ENCODE results near the gene EDA2R.

The EDA2R gene

GRCh38 chrX:66553973-66554372, 84.9 kb downstream of the EDA2R start:
- Histone ChIP-seq H3F3A (ENCODE audit: insufficient read depth, low read length) (no peaks in the 10 kb centered on the region), H3K27ac (ENCODE audit: low read depth, low read length, poor library complexity, severe bottlenecking) (no peak overlapping the region), H3K79me2 (ENCODE audit: insufficient read depth, low read length) (no peaks in the 10 kb centered on the region), H3K36me3 (ENCODE audit: insufficient read depth, low read length) (no peaks in the 10 kb centered on the region), H3K4me2 (ENCODE audit: low read length) (no peak overlapping the region), H3K4me3 (ENCODE audit: low read depth, low read length, poor library complexity, severe bottlenecking) (no peak overlapping the region), H4K20me1 (ENCODE audit: insufficient read depth, low read length) (no peaks in the 10 kb centered on the region), H3K9ac (ENCODE audit: low read length) (no peak overlapping the region), H3K9me3 (ENCODE audit: low read length) (no peaks in the 10 kb centered on the region), H2AFZ (ENCODE audit: low read length) (no peak overlapping the region), H3K4me1 (ENCODE audit: insufficient read depth, low read length, severe bottlenecking) (no peaks in the 10 kb centered on the region), H3K9me2 (ENCODE audit: low read depth, low read length) (no peaks in the 10 kb centered on the region), H3K27me3 (ENCODE audit: insufficient read depth, low read length) (no peaks in the 10 kb centered on the region)
- no peak for TF ChIP-seq EZH2 (IDR thresholded peaks at IDR 0.05; ENCODE audit: borderline replicate concordance, low read length)
- TF ChIP-seq, protein P1, sequence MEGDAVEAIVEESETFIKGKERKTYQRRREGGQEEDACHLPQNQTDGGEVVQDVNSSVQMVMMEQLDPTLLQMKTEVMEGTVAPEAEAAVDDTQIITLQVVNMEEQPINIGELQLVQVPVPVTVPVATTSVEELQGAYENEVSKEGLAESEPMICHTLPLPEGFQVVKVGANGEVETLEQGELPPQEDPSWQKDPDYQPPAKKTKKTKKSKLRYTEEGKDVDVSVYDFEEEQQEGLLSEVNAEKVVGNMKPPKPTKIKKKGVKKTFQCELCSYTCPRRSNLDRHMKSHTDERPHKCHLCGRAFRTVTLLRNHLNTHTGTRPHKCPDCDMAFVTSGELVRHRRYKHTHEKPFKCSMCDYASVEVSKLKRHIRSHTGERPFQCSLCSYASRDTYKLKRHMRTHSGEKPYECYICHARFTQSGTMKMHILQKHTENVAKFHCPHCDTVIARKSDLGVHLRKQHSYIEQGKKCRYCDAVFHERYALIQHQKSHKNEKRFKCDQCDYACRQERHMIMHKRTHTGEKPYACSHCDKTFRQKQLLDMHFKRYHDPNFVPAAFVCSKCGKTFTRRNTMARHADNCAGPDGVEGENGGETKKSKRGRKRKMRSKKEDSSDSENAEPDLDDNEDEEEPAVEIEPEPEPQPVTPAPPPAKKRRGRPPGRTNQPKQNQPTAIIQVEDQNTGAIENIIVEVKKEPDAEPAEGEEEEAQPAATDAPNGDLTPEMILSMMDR (IDR thresholded peaks at IDR 0.05; ENCODE audit: low read length) = no peak

- Histone ChIP-seq H3K27ac (ENCODE audit: low read depth, low read length, poor library complexity, severe bottlenecking) (no peak overlapping the region), H3K4me1 (ENCODE audit: insufficient read depth, low read length, severe bottlenecking) (no peaks in the 10 kb centered on the region), H3K36me3 (ENCODE audit: insufficient read depth, low read length) (no peaks in the 10 kb centered on the region), H3F3A (ENCODE audit: insufficient read depth, low read length) (no peaks in the 10 kb centered on the region), H3K79me2 (ENCODE audit: insufficient read depth, low read length) (no peaks in the 10 kb centered on the region), H3K27me3 (ENCODE audit: insufficient read depth, low read length) (no peaks in the 10 kb centered on the region), H4K20me1 (ENCODE audit: insufficient read depth, low read length) (no peaks in the 10 kb centered on the region), H3K9me2 (ENCODE audit: low read depth, low read length) (no peaks in the 10 kb centered on the region), H3K9me3 (ENCODE audit: low read length) (no peaks in the 10 kb centered on the region), H2AFZ (ENCODE audit: low read length) (no peak overlapping the region), H3K4me3 (ENCODE audit: low read depth, low read length, poor library complexity, severe bottlenecking) (no peak overlapping the region), H3K9ac (ENCODE audit: low read length) (no peak overlapping the region), H3K4me2 (ENCODE audit: low read length) (no peak overlapping the region)
- TF ChIP-seq, protein P1 (IDR thresholded peaks at IDR 0.05; ENCODE audit: low read length) = no peak
- TF ChIP-seq EZH2 (IDR thresholded peaks at IDR 0.05; ENCODE audit: borderline replicate concordance, low read length) = no peak
Measured at GRCh38 chrX:66547847-66548369, 91.0 kb downstream of the EDA2R start.
